ENCODE results near the gene FNDC3B. TPM values are rescaled to one million over a fixed set of nuclear protein-coding genes. Genes with fewer than 3 reads are reported as not detected.

FNDC3B gene
- total RNA-seq, 2 donors from 2014 or later: 9.2 to 17.1 TPM

DNA sequence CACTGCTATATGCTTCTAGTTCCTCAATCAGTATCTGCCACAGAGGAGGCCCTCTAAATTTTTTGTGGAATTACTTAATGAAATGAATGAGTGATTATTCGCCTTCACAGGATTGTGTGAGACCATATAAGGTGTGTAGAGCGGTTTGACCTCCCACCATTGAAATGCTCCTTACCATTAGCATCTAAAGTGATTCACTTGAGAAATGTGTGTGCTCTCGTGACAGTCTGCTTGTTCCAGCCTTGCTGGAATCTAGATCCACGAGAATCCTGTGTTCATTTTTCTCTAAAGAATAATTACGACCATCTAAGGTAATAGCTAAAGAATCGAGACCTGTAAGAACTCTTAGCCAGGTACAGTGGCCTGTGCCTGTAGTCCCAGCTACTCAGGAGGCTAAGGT, 126.9 kb downstream of the FNDC3B start:
- no peak overlapping the region for H3K27ac Mint-ChIP-seq
- ATAC-seq: no peak
- H3K9me3 Mint-ChIP-seq: no peaks in the 10 kb centered on the region
- no peak for DNase-seq (ENCODE audit: low spot score in 2 of 2)
- H3K36me3 Mint-ChIP-seq: no peaks in the 10 kb centered on the region

DNA sequence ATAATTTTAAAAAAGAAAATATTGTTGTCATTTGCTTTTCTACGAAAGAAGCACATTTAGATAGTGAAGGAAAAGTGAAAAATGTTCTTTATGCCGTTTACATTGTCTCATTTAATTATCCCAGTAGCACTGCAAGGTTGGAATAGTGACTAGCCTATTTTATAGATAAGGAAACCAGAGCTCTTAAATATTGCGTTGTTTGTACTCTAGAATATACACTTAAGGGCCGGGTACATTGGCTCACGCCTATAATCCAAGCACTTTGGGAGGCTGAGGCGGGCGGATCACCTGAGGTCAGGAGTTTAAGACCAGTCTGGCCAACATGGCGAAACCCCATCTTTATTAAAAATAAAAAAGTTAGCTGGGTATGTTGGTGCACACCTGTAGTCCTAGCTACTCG, 127.5 kb downstream of the FNDC3B start:
- DNase-seq (ENCODE audit: low spot score in 2 of 2) (no peak), ATAC-seq (no peak)
- Mint-ChIP-seq H3K9me3 (no peaks in the 10 kb centered on the region), H3K36me3 (no peaks in the 10 kb centered on the region), H3K27ac (no peak overlapping the region)

DNA sequence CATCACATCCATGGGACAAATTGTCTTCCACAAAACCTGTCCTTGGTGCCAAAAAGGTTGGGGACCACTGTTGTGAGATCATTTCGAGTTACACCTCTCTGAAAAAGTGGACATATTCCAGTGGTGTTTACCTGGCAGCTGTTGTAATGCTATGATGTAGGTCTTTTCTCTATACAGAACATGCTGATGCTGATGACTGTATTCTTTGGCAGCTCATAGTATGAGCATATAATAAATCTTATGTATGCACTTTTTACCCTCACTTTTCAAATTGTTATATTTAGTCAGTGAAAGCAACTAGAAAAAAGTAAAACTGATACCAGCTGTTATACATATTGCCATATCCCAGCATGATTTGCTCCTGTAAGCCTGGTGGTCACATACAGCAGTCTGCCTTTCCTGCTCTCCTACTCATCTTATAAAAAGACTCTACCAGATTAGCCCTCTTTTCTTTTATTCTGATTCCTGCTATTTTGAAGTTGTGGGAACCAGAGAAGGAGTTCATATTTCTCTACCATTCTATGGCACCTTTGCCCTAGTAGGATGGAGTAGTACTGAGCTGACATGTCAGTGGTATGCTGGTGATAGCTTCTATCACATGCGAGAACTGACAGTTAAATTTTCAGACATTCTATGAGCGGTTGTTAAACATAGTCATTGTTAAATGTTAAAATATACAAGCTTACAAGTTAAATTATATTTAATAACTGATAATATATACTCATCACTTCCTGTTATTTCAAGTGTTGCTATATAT, 128.7 kb downstream of the FNDC3B start:
- DNase-seq (ENCODE audit: low spot score in 2 of 2) (no peak), ATAC-seq (no peak)
- no peaks in the 10 kb centered on the region for H3K36me3 Mint-ChIP-seq
- H3K27ac Mint-ChIP-seq: peak overlapping the region in 1 of 2 donors; percentile 82
- H3K9me3 Mint-ChIP-seq: no peaks in the 10 kb centered on the region

DNA sequence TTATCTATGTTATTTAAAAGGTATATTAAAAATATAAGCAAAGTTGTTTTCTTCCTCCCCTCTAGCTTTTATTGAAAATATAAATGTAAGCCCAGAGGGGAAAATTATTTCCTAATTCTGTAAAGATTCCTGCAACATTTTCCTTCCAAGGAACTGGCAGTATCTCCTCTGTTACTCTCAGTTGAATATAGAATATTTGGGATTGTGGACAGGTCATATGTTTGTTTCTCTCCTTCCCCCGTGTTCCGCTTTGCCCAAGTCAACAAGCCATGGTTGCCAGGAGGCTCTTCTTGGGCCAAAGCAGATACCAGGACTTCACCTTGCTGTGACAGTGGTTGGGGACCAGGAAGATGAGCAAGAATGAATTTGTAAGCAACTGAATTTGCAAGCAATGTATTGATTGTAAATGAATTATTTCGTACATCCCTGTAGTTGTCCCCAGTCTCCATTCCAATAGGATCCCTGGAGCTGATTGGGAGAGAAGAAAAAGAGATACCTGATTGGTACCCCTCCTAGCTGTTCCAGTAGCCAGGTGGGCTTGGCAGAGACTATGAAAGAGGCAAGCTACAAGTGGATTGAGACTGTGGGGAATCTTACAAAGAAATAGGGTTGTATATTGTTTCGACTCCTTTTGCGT, 130.8 kb downstream of the FNDC3B start:
- no peak overlapping the region for H3K27ac Mint-ChIP-seq
- no peaks in the 10 kb centered on the region for H3K9me3 Mint-ChIP-seq
- ATAC-seq (no peak), DNase-seq (ENCODE audit: low spot score in 2 of 2) (no peak)
- no peaks in the 10 kb centered on the region for H3K36me3 Mint-ChIP-seq

DNA sequence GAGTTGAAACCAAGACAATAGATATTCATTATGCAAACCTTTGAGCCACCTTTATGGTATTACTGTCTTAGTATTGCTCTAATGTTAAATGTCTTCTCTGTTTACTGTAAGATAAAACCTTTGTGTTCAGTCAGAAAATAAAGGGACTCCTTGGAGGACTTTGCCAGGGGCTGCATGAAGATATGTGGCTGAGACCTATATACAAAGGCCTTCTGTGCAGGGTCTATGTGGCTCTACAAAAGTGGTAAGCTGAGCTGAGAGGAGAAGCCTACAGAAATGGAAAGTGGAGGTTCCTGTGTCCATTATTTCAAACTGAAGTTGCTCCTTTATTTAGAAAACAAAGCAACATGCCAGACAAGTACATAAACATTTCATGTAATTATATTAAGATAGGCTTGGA, 131.5 kb downstream of the FNDC3B start:
- no peaks in the 10 kb centered on the region for H3K9me3 Mint-ChIP-seq
- H3K36me3 Mint-ChIP-seq: no peaks in the 10 kb centered on the region
- no peak overlapping the region for H3K27ac Mint-ChIP-seq
- no peak for DNase-seq (ENCODE audit: low spot score in 2 of 2)
- ATAC-seq: no peak

DNA sequence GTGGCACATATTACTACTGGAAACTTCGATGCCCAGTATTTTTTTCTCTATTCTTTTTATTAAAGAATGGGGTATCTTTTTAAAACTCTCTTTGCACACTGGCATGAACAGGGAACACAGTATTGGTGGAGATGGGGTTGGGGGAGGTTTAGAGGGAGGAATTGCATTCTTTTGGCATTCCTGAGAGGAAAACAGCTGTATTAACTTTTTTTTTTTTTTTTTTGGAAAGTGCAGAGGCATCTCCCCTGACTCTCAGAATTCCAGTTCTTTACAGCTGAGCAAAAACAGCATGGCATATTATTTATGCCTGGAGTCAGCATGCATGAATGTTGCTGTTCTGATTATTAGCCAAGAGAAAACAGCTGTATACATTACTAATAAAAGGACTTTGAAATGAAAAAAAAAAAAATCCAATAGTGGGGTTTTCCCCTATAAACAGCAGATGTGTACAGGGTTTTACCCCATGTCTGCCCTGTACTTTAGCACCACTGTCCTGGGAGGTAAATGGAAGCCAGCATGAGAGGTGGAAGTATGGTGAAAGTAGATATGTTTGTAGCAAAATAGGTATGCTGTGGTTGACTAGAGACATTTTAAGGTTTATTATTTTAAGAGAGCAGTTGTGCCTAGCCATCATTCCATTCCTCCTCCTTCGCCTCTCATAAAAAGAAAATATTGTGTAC, 132.2 kb downstream of the FNDC3B start:
- DNase-seq (ENCODE audit: low spot score in 2 of 2) (no peak), ATAC-seq (no peak)
- no peaks in the 10 kb centered on the region for H3K36me3 Mint-ChIP-seq
- no peaks in the 10 kb centered on the region for H3K9me3 Mint-ChIP-seq
- no peak overlapping the region for H3K27ac Mint-ChIP-seq

DNA sequence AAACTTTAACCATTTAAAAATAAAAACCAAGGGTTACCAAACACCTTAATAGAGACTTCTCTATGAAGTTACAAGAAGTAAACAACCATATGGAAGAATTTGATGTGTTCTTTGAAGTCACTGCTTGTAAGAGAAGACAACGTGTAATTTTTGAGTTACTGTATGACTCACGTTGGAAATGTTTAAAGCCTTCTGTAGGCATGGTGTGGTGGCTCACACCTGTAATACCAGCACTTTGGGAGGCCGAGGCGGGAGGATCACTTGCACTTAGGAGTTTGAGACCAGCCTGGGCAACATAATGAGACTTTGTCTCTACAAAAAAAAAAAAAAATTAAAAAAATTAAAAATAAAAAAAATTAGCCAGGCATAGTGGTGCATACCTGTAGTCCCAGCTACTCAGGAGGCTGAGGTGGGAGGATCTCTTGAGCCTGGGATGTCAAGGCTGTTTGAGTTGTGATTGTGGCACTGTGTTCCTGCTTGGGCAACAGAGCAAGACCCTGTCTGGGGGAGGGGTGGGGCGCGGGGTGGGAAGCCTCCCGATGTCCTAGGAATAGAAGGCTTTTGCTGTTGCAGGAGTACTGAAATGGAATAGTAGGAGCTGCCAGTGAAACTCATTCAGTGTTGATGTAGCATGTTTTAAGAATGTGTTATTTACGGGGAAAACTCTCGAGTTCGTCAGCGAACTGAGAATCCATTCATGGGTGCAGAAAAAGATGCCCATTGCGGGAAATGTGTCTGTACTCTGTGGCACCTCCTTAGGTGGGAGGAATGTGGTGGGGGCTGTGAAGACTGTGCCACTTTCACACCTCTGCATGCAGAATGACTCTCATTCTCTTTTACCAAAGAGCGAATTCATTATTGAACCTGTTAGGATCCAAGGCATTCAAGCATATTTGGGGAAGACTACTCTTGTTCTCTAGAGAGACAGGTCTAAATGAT, 134.2 kb downstream of the FNDC3B start:
- peaks cover 0 to 4% of the 10 kb centered on the region in 2 donors for H3K9me3 Mint-ChIP-seq
- ATAC-seq (peak; percentile 52 to 59), DNase-seq (ENCODE audit: low spot score in 2 of 2) (no peak)
- H3K27ac Mint-ChIP-seq: no peak overlapping the region
- no peaks in the 10 kb centered on the region for H3K36me3 Mint-ChIP-seq

DNA sequence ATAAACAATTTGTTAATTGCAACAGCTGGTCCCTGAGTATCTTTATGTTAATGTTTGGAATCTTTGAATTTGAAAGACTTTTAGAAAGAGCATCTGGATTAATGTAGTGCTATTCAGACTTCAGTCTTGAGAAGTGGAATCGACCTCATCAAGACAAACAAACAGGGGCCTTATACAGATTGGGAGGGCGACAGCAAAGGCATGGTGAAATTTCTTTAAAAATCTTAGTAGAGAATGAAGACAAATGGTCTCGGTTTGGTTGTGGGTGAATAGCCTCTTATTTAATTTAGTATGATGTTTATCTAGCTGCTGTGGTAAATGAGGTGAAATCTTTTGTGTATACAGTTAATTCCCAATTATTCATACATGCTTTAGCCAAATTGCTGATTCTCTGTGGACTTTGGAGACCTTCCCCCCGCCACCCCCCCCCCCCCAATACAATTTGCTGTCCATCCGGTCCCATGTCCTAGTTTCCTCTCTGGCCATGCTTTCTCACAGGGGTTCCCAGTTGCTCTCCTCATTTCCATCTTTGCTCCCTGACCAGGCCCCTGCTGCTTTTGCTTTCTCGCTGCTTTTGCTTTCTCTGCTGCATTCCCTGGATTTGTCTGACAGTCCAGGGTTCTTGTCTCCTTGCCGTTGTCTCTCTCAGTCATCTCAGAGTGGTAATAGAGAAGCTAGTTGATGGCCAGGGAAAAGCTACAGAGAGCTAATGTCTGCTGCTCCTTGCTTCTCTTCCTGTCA, 135.3 kb downstream of the FNDC3B start:
- Mint-ChIP-seq H3K9me3 (peaks cover 0 to 4% of the 10 kb centered on the region in 2 donors), H3K27ac (no peak overlapping the region), H3K36me3 (no peaks in the 10 kb centered on the region)
- ATAC-seq: no peak
- no peak for DNase-seq (ENCODE audit: low spot score in 2 of 2)

DNA sequence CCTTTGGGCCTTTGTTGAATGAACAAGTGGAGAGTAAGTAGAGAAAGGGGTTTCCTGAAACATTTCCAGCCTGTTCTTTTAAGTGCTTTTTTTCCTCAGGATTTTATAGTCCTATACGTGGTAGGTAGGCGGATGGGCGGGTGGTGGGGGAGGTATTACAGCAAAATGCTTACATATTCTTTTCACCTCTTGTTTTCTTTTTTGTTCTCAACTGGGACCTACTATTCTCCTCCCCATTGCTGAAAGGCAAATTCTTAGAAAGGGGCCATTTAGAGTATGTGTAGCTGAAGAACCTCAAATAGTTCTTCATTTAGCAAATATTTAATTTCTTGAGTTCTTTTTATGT, 135.8 kb downstream of the FNDC3B start:
- DNase-seq (ENCODE audit: low spot score in 2 of 2): no peak
- Mint-ChIP-seq H3K27ac (no peak overlapping the region), H3K9me3 (peaks cover 0 to 4% of the 10 kb centered on the region in 2 donors), H3K36me3 (no peaks in the 10 kb centered on the region)
- no peak for ATAC-seq

DNA sequence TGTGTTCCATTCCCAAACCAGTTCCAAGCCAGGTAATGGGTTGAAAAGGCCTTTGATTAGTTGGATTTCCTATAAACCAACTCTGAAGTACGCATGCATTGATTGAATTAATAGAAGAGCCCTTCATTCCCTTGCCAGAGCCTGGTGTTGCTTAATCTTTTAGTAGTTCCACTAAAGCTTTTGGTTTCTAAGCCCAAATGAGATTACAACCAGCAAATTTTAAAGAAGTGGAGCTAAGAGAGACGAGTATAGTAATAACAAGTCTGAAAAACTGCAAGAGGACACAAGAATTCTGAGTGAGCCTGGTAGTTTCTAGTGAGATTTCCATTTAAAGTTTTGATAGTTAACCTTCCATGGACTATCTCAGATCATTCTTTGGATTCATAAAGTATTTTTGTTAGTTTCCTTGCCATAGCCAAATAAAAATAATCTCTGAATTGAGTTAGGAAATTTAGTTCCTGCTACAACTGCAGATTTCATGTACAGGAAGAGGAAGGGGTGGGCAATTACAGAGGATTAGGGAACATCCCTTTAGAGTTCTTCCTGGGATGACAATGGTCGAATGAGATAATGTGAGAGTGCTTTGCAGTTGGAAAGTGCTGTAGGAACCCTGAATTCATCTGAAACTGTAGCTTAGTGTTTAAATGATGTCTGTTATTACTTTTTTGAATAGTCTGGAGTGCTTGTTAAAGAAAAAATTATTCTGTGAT, 136.8 kb downstream of the FNDC3B start:
- Mint-ChIP-seq H3K9me3 (peaks cover 0 to 4% of the 10 kb centered on the region in 2 donors), H3K36me3 (no peaks in the 10 kb centered on the region), H3K27ac (no peak overlapping the region)
- ATAC-seq: no peak
- no peak for DNase-seq (ENCODE audit: low spot score in 2 of 2)

DNA sequence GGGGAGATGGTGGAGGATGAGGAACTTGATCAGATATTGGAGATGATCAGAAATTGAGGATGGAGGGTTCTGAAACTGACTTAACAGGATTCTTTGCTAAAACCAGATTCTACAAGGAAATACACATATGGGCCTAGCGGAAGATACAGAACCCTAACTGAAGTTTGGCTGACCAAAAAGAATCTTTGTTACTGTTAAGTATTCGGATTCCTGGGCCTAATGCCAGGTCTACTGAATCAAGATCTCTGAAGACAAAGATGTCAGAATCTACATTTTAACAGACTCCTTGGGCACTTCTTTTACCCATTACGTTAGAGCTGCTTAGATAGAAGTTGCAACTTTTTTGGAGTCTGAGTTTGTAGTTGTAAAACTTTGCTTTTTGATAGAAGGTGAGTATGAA, 137.7 kb downstream of the FNDC3B start:
- DNase-seq (ENCODE audit: low spot score in 2 of 2): no peak
- no peak overlapping the region for H3K27ac Mint-ChIP-seq
- peaks cover 0 to 4% of the 10 kb centered on the region in 2 donors for H3K9me3 Mint-ChIP-seq
- ATAC-seq: no peak
- no peaks in the 10 kb centered on the region for H3K36me3 Mint-ChIP-seq

DNA sequence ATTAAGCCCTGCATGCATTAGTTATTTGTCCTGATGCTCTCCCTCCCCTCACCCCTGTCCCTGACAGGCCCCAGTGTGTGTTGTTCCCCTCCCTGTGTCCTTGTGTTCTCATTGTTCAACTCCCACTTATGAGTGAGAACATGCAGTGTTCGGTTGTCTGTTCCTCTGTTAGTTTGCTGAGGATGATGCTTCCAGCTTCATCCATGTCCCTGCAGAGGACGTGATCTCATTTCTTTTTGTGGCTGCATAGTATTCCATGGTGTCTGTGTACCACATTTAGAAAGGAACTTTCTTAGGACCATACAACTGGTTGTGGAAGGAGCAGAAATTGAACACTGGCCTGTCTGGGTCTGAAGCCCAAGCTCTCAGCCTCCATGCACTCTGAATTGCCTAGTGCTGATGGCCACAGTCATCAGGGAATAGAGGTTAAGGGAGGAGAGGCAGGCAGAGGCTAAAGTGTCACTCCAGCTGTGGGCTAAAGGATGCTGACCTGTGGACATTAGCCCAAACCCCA, 138.5 kb downstream of the FNDC3B start:
- DNase-seq (ENCODE audit: low spot score in 2 of 2) (no peak), ATAC-seq (no peak)
- Mint-ChIP-seq H3K9me3 (peaks cover 0 to 4% of the 10 kb centered on the region in 2 donors), H3K36me3 (no peaks in the 10 kb centered on the region), H3K27ac (no peak overlapping the region)

DNA sequence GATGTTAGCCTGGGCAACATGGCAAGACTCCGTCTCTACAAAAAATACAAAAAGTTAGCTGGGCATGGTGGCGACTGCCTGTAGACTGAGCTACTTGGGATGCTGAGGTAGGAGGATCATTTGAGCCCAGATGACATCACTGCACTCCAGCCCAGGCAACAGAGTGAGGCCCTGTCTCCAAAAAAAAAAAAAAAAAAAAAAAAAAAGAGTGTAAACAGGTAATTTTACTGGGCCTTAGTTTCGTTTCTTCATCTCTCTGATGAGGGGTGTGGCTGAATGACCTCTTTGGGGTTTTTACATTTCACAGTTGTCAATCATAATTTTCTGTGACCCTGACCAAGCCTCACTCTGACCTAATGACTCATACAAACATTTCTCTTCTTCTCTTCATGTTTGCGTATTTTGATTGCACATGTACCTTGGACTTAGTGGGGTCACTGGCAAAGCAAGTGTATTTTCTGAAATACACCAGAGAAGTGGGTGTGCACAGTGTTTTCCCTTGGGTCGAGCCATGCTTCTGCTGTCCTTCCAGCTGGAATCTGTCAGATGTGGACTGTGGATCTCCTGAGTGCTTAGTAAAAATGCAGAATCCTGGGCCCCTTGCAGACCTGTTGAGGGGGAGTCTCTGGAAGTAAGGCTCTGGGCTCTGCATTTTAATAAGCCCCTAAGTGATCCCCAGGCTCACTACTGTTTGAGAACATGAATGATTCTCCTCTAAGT, 140.5 kb downstream of the FNDC3B start:
- ATAC-seq (no peak), DNase-seq (ENCODE audit: low spot score in 2 of 2) (no peak)
- Mint-ChIP-seq H3K36me3 (no peaks in the 10 kb centered on the region), H3K27ac (peak overlapping the region in 1 of 2 donors; percentile 44), H3K9me3 (peaks cover 0 to 4% of the 10 kb centered on the region in 2 donors)

DNA sequence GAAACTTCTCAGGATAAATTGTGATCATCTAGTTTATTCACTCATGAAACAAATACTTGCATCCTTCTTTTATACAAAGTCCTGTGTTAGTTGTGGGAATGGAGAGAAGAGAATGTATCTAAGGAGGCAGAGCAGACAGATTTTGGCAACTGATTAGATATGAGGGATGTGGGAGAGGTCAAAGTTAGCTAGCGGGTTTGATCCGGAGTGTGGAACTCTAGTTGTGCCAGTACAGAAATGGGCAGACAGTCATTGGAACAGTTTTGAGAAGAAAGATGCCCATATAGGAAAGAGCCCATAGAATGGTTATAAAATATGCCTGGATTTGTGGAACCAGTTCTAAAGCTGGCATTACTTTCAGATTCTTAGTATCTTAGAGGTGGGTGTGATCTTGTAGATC, 141.1 kb downstream of the FNDC3B start:
- Mint-ChIP-seq H3K36me3 (no peaks in the 10 kb centered on the region), H3K9me3 (peaks cover 0 to 4% of the 10 kb centered on the region in 2 donors), H3K27ac (no peak overlapping the region)
- DNase-seq (ENCODE audit: low spot score in 2 of 2): no peak
- ATAC-seq: no peak

Data from activated naive CD4-positive, alpha-beta T cell treated with anti-CD3 and anti-CD28 coated beads, Interleukin-2, amount 50 U/mL, for 72 hours (primary cell).